GM18858 (cell line): ENCODE results near the gene ME3.

ENCODE experiments used
- ATAC-seq: cut with Tn5 transposase; IDR thresholded peaks from one replicate; pipeline ENCODE4 v1.9.1; 2021; ENCODE audit not compliant: unreplicated experiment

ME3 gene

DNA sequence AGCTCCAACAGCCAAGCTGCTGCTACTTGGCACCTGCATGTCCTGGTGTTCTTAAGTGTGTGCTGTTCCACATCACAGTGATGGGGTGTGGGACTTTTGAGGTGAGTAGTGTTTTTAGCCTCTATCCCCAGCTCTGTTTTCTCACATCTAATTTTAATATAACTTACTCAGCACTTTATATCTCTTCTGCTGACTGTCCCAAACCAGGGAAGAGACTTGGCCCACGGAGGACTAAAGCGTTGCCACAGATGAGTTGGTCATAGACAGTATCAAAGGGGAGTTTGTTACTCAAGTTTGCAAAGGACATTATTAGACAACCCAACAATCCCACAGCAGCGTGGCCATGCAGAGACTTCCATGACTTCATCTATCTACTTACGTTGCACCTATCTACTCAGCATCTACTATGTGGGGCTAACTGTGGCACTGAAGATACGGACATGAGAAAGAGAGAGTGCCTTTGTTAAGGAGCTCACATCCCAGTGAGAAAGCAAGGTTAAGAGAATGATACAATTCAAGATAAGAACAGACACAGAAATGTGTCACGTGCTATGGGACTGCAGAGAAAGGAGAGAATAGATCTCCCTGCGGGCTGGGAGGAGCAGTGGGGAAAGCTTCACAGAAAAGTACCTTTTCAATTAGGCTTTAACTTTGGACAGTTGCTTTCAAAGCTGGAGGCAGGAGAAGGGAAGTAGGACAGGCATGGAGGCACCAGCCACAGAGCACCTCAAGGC is 82.4 kb downstream of the ME3 start:
- ATAC-seq = no peak

DNA sequence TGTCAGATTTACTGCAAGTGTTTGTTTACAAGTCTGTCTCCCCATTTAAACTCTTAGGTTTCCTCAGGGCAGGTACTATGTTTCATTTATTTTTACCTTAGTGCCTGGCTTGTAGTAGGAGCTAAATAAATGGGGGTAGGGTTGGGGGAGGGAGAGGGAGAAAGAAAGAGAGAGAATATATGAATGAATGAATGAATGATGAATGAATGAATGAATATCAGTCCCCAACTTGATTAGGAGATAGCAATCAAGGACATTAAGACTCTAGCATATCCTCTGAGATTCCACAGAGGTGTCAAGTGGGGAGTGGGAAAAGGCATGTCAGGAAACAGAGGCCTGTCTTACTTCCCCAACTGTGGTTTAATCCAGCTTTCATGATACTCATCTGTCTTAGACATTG is 83.2 kb downstream of the ME3 start:
- no peak for ATAC-seq

DNA sequence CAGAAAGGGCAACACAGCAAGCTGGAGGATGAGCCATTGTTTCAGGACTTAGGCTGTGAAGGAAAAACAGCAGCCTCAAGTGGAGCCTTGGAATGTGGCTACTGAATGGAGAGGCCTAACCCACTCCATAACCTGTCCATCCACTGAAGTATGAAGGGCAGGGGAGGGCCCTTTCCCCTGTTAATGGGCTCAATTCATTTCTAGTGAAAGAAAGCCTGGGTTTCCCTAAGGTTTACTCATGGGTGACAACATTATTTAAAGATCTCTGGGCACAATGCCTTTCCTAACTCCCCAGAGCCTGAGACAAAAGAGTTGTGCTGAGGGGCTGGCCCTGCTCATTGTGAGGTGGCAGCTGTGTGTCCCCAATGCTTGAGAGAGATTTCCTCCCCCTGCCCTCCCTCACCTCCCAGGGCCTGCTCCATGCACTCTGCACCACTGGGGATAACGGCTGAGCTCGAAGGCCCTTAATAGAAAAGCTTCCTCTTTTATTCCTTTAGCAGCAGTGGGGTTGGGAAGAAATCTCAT is 83.8 kb downstream of the ME3 start:
- ATAC-seq = no peak

DNA sequence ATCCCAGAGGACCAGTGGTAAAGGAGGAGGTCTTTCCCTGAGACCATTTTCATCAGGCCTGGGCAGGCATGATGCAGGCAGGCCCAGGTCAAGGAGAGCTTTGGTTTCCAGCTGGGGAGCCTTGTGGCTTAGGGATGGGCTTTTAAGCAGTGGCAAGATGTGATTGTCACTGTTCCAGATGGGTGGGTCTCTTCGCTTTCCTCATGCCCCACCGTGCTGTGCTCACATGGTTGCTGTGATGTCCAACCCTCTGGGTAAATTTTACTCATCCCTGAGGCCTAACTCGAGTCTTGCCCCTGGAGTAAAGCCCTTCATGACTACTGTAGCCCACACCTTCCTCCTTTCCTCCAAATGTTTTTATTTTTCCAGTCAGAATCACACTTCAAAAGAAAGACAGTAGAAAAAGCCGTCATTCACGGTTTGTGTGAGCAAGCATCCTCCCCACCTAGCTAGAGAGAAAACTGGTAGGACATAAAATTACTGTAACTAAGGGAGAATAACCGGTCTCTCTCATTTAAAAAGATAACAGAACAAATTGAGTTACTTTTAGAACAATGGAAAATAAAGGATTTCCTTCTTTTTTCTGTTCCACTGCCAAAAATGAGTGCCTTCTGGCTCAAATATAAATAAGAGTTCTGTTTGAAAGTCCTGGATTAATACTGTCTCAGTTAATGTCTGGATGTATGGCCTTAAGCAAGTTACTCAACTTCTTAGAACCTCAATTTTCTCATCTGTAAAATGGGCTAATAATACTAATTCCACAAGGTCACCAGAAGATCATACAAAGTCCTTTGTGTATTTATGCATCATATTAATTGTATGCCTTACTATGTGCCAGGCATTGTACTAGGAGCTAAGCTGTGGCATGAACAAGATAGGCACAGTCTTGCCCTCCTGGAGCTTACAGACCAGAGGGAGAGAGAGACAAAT is 84.9 kb downstream of the ME3 start:
- no peak for ATAC-seq

DNA sequence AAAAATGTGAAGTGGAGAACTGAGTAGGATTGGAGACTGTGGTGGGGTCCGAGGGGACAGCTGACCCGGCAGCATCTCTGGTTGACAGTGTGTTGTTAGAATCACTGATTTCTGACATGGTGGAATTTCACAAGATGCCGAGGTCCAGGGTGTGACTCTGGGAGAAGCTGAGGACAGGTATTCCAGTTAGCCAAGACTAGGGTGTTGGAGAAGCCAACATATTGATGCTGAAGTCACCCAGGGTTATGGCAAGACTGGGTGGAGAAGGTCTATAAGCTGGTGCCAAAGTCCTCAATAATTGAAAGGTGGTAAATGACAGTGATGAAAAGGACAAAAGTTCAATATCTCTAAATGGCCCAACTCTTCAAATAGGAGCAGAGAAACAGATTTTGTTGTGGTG is 86.1 kb downstream of the ME3 start:
- no peak for ATAC-seq

DNA sequence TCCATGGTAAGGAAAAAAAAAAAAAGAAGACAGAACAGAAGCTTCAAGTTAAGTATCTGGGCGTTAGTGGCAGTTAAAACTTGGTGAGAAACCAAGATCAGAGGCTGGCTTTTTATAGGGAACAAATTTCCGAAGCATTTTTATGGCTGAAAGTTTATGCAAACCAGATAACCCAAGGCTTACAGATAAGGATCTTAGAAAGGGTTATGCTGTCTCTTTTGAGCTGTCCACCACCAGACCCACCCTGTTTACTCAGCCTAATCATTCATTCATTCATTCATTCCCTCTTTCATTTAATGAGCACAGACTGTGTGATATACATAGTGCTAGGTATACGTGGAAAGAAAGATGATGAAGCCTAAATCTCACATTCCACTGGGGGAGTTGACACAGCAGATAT is 89.5 kb downstream of the ME3 start:
- no peak for ATAC-seq

DNA sequence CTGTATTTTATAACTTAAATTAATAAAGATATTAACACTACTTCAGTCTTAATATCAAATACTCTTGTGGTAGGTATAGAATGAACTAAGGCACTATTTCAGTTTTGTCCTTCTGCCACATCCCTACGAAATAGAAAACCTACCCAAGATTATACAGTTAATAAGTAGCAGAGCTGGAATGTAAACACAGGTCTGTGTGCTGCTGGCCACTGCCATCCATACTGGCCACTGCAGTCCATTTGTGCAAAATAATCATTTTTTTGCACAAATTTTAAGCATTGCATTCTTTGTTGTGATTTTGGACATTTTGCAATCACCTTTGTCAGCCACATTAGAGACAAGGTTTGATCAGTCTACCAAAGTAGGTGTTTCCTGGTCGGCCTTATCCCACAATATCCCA is 91.9 kb downstream of the ME3 start:
- ATAC-seq = no peak

DNA sequence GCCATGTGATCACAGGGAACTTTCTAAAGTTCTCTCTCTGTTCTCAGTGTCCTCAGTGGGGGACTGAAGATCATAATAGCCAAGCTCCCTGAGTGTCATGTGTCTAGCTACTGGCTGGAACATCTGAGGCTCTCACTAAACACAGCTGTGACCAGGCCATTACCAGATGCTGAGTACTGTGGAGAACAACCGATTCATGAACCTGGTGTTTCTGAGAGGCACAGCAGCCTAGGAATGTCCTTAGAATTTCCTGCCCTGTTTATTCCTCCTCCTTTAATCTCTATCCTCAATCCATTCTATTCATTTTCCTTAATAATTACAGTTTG is 93.0 kb downstream of the ME3 start:
- no peak for ATAC-seq

DNA sequence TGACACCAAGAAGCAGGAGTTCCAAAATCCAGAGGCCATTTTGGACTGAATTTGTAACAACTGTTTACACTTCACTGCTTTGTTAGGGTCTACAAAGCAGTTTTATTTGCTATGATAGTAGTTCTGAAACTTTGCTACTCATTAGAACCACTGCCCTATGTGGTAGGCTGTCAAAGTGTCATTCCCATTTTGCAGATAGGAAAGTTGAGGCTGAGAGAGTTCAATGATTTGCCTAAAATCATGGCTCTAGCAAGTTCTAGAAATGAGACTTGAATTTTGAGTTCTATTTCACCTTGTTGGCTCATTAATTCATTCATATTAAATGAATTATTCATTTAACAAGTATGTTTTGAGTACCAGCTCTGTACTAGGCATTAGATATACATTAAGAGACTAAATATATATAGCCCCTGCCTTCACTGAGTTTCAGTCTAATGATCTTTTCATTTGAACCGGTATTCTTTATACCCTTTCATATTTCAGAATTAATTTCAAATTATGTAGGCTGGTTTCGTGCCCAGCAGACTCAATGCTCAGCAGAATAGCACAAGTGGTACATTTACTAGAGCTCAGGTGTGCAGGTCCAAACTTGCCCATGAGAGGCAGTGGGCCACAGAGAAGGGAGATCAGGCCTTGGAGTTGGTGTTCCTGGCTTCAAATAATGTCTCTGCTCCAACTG is 93.5 kb downstream of the ME3 start:
- ATAC-seq = no peak

DNA sequence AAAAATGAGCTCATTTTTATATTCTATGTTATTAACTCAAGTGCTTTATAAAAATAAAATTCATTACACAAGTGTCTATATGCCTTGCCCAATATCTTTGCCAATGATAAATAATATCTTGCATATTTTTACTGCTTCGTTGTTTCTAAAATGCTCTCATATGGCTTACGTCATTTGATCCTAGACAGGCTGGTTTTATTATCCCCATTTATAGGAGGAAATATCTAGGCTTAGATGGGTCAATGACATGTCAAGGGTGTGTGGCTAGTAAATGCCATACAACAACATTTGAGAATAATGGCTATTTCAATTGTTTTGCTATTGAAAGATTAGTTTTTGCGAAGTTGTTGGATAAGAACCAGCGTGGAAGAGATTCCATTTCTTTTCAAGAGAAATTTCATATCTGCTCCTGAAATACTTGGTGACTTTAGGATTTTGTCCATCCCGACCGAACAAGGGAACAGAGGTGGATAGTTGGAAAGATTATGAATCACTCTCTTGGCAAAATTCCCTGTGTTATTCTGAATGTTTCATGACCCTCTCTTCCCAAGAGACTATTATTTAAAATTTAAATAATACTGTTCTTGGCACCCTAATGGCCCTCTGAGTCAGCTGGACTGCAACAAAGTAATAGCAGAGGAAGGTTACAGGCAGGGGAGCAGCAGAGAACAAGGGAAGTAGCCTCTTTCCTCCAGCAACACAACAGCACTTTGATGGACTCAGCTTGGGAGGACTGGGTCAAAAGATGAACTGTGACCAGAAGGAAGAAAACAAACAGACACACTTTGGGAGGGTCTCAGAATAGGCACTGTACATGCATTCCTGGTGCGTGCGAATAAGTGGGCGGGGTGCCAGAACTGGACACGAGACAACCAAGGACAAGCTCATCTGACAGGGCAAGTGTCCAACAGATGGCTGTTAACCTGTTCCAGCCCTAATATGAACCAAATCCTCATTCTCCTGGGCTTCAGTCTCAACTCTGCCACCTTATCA is 94.5 kb downstream of the ME3 start:
- no peak for ATAC-seq

DNA sequence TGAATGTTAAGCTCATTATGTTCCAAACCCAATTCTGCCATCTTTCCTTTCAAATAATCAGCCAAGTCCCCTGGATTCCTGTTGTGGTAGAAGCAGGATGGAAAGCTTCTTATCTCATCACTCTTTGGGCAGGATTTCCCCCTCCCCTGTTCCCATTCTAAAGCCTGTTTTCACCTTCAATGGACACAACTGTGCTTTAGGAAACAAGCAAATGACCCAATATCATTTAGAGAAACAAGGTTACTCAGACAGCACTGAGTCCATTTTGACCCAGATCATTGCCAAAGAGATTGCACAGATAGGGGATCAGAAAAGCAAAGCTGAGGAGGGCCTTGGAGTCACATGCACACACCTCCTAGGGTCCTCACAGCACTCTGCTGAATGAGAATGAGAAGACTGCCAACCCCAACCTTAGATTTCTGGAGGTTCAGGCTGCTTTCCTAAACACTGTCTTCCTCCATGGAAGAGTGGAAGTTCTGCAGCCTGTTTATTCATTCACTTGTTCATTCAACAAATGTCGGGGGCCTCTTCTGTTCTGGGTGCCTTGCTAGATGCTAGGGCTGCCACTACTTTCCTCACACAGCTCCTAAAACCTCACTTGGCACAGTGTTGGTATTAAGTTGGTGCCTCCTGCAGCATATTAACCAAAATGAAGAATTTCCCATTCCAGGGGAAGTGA is 95.3 kb downstream of the ME3 start:
- ATAC-seq = no peak

DNA sequence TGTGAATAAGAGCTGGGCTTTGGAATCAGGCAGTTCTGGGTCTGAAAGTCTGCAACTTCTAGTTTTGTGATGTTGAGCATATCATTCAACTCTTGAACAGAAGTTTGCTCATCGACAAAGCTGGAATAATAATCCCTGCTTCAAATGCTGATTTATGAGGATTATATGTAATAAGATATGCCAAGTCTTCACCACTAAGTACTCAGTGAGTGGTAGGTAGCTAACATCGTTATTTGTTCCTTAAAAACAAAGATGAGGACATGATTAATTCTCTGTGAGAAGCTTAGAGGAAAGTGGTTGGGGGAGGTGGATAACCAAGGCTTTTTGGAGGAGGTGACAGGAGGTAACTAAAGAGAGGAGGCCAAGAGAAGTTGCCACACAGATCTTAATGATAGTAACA is 96.5 kb downstream of the ME3 start:
- ATAC-seq = no peak

DNA sequence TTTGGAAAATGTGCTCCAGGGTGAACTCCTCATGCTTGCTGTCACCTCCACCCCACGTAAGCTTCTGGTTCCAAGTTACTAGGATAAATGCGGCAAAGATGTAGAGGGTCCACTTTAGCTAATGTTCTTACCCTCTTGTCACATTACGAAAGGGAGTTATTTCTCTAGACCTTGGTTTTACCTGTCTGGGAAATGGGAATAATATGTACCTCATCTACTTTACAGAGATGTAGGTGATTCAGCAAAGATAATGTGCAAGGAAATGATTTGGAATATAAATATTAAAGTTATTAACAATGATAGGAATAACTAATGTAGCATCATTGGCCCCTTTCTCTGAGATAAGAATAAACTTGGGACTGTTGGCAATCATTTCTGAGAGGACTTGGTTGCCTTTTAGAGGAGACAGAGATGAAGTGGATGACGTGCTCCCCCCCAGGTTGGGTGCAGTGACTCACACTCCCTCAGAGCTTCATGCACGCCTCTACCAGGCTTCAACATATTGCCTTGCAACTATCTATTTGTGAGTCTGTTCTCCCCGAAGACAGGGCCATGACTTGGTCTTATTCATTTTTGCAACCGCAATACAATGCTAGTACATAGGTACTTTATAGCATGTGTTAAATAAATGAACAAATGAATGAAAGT is 97.1 kb downstream of the ME3 start:
- no peak for ATAC-seq

DNA sequence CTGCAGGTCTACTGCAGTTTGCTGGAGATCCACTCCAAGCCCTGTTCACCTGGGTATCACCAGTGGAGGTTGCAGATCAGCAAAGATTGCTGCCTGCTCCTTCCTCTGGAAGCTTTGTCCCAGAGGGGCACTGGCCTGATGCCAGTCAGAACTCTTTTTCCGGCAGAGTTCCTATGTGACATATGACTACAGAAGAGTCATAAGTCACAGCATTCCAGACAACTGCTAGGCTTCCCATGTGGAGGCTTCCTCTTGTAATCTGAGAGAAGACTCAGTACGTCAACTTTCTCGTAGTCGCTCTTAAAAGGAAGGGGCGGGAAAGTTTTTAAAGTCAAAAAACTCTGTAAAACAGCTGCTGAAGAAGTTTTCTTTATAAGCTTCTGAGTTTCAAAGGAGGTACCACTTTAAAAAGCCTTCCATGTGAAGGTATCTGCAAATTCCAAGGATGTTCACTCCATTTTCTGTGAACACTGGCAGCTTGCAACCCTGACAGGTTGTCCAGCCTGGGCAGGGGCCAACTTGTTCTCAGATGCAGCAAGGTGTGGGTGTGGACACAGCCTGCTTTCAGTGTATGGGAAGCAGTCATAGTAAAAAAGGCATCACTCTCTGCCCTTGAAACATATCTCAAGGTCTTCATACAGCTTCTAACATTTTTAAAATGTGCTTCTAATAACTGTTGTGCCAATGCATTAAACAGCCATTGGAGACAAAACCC is 97.8 kb downstream of the ME3 start:
- ATAC-seq = no peak

DNA sequence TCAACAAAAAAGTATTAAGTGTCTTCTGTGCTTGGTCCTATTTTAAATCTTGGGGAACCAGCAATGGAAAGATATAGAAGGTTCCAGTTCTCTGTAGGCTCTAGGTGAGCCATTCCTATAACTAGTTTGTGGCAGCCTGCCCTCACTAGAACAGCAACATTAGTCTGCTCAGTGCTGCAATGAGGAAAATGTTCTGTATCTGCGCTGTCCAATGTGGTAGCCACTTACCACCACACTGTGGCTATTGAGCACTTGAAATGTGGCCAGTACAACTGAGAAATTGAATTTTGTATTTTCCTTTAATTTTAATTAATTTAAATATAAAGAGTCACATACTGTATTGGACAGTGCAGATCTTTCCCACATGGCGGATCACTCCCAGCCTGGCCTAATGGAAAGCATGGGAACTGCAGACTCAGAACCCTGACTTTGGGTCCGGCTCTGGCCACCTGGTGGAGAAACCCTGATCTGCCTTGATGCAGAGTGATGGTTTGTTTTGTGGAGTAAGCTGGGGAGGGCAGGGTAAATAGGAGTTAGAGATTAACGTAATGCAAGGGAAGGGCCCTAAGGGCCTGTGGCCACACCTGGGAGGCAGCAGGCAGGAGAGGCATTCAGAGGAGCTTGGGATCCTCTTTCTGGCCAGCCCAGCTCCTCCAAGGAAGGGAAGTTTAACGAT is 101.0 kb downstream of the ME3 start:
- ATAC-seq = no peak

DNA sequence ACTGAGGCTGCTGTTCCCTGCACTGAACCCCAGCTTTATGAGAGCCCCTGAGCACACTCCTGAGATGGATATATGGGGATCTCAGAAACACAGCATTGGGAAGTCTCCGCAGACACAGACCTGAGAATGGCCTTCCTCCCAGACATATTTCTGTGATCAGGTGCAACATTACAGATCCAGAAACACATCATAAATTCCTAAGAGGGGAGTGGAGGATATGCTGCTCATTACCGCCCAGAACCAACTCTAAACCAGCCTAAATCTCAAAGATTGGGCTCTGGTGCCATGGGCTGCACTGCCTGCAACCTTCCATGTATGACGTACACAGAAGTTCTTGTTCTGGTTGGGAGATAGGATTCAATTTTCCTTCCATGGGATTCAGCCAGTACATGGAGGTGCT is 102.0 kb downstream of the ME3 start:
- ATAC-seq = no peak

DNA sequence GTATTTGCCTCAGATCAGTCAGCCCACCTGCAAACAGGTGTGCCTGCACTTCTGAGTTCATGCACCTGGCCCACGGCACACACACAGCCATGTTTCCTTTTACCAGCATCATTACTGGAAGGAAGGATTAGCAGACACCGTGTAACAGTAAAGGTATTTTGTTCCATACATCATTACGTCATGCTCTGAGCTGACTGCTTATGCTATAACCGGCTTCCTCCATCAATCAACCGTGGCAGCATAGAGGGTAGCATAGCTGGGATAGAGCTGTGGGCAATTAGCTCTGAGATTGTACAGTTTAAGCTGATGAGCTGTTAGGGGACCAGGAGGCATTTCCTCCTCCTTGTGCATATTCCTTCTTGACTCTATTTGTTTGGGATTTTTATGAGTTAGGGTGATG is 102.4 kb downstream of the ME3 start:
- no peak for ATAC-seq

DNA sequence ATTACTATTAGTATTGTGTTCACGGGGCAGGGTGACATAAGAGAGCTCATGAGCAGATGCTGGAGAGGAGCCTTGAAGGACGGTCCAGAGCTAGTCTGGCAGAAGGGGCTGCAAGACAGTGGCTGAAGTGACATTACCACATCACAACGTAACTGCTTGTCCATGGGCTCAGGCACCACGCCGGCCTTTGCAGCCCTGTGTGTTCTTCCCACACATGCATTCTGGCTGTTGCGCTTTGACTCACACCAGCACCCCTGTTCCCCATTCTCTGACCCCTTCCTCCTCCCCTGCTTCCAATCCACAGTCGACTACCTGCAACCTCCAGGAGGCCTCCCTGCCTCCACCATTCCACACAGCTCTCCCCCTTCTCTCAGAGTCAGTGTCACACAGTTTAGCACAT is 103.3 kb downstream of the ME3 start:
- no peak for ATAC-seq
